ENCODE measurements around the gene PGPEP1.
"Not testable (repeated sequence)": the region's sequence is repeated elsewhere in the genome, so short reads cannot be mapped to it uniquely, and the experiment has no call there.

The PGPEP1 gene

DNA sequence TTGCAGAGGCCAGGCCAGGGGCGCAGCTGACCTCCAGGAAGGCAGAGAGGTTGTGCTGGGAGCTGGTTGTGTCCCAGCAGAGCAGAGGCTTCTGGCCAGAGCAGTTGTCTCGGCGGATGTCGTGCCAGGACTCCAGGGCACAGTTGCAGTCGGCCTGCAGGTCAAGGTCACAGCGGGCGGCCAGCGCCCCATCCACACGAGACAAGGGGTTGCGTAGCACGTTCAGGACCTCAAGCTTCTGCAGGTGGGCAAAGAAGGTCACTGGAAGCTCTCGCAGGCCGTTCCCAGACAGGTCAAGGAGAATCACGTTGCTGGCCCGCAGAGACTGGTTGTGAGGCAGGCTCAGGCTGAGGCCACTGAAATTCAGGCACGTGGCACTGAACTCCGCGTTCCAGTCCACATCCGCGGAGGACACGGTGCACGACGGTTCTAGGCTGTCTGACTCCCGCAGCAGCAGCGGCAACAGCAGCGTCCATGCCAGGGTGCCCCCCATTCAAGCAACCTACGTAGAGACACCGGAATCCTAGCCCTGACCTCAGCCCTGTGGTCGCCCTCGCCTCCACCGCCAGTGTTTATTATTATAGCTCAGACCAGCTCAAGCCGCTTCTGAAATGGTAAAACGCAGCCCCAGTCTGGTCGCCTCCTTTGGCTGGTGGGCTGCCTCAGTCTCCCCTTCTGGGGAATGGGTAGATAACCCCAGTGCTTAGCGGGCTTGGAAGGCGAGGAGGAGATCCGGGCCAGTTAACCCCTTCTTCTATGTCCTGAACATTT is 56.3 kb downstream of the PGPEP1 start:
- no peak for DNase-seq

DNA sequence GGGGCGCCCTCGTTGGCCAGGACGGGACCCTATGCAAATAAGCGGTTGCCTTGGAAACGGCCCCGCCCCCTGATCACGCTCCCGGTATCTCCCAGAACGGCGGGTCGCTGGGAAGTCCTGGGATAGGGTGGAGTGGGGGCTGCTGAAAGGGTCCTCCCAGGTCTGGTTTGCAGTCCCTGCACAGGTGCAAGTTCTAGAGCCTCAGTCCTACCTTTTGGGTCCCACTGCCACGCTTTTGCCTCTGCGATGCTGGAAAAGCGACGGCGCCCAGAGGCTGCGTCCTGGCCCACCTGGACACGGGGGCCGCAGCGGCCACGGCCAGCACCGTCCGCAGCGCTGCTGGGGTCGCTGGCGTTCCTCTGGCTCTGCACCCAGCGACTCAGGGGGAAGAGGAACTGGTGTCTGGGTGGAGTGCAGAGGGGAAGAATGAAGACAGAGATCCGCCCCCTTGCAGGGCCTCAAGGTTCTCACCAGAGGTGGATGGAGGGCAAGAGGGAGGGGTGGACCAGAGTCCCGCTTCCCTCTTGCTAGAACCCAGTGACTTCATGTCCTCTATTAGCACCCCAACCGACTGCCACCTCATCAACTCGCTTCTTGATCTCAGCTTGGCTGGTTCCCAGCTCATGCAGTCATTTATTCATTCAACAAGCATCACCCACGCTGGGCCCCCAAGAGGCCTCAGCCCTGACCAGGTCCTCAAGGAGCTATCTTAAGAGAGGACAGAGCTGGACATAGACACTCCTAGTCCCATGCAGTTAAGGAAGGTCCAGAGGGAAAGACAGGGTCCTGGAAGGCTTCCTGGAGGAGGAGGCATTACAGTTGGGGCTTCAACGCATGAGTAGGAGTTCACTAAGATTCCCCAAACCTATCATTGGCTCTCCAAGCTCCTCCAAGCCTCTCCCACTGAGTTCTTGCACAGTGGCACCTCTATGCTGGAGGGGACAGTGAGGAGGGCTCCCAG is 57.1 kb downstream of the PGPEP1 start, which contains the start of gene LRRC25:
Gene LRRC25 (minus strand): TSS at position 381 of the 961 bp plus-strand sequence. CDS start 659 bp downstream, outside the sequence.
- peak; percentile 35 for DNase-seq

DNA sequence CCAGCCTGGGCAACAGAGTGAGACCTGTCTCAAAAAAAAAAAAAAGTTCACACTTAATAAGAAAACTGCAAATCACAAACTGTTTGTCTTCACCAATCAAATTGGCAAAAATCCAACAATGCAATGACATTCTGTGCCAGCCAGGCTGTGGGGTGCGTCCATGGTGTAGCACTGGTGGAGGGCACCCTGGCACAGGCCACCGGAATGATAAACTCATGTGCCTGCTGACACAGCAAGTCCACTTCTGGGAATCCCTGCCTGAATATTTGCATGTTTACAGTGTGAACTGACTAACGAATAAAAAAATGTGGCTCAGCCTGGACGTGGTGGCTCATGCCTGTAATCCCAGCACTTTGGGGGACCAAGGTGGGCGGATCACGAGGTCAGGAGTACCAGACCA is 58.6 kb downstream of the PGPEP1 start:
- no peak for DNase-seq

DNA sequence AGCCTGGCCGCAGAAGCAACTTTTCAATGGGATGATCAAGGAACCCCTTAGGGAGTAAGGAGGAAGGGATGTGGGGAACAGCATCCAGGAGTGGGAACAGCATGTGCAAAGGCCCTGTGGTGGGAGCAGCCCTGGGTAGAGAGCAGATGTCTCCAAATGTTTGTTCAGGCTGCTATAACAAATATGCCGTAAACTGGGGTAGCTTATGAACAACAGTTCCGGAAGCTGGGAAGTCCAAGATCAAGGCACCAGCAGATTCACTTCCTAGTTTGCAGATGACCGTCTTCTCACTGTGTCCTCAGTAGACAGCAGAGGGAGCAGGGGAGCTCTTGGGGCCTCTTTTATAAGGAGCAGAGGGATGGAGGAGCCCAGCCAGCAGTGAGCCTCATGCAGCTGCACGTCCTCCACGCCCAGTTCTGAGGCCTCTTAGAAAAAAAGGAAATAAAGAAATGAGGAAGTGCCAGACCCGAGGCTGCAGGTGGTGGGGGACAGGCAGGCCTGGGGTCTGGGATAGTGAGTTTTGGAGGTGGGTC is 61.2 kb downstream of the PGPEP1 start:
- no peak for DNase-seq

DNA sequence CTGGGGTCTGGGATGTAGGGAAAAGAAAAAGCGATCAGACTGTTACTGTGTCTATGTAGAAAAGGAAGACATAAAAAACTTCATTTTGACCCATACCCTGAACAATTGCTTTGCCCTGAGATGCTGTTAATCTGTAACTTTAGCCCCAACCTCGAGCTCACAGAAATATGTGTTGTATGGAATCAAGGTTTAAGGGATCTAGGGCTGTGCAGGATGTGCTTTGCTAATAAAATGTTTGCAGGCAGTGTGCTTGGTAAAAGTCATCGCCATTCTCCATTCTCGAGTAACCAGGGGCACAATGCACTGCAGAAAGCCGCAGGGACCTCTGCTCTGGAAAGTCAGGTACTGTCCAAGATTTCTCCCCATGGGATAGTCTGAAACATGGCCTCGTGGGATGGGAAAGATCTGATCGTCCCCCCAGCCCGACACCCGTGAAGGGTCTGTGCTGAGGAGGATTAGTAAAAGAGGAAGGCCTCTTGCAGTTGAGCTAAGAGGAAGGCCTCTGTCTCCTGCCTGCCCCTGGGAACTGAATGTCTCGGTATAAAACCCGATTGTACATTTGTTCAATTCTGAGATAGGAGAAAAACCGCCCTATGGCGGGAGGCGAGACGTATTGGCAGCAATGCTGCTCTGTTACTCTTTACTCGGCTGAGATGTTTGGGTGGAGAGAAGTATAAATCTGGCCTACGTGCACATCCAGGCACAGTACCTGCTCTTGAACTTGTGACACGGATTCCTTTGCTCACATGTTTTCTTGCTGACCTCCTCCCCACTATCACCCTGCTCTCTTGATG is 62.3 kb downstream of the PGPEP1 start:
- not testable (repeated sequence) for DNase-seq

DNA sequence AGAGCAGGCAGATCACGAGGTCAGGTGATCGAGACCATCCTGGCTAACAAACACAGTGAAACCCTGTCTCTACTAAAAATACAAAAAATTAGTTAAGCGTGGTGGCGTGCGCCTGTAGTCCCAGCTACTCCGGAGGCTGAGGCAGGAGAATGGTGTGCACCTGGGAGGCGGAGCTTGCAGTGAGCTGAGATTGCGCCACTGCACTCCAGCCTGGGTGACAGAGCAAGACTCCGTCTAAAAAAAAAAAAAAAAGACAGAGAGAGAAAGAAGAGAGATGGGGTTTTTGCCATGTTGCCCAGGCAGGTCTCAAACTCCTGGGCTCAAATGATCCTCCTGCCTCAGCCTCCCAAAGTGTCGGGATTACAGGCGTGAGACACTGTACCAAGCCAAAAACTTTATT is 65.4 kb downstream of the PGPEP1 start:
- not testable (repeated sequence) for DNase-seq

DNA sequence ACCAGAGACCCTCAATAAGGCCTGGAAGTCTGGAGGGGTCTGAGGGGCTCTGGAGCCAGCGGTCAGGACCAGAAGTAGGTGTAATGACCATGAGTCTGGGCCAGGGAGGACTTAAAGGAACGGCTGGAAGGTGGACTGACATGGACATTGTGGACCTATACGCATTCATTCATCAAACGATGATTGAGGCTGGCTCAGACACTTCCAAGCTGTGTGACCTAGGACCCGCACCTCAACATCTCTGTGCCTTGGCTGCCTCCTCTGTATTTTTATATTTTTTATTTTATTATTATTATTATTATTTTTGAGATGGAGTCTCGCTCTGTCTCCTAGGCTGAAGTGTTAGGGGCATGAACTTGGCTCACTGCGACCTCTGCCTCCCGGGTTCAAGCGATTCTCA is 66.4 kb downstream of the PGPEP1 start:
- DNase-seq, result no peak

DNA sequence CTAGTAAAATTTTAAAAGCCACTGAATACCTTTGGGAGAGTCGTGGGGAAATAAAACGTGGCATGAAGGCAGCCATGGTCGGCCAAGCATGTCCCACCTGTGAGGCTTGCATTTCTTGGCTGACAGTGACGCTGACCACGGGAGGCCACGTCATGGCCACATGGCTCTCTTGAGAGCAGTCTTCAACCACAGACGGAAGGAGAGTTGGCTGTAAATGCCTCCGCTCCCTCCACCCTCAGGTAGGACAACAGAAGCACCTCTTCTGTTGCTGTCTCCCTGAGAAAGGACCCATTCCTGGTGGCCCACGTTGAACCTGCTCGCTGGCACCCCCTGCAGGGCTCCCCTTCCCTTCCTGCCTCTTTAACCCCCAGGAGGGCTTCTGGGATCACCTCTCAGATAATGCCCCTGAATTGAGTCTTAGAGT is 67.7 kb downstream of the PGPEP1 start:
- no peak for DNase-seq

DNA sequence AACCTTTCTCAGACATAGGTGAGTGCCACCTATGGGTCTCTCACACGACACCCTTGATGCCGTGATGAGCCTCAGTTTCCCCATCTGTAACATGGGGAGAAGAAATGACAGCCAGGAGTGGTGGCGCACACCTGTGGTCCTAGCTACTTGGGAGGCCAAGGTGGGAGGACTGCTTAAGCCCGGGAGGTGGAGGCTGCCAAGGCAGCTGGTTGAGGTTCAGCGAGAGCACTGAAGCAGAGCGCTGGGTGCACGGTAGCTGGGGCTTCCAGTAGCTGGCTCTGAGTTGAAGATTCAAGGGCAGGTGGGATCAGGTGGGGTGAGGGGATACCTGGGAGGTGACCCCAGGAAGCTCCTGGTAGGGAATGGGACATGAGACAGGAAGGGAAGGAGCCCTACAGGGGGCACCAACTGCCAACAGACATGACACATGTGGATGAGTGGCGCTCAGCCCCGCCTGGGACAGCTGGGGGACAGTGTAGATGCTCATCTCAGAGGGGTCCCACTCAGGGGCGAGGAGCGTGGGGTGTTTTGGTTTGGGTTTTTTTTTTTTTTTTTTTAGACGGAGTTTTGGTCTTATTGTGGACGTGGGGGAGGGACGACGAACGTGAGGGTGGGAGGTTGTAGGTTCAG is 72.3 kb downstream of the PGPEP1 start:
- no peak for DNase-seq

DNA sequence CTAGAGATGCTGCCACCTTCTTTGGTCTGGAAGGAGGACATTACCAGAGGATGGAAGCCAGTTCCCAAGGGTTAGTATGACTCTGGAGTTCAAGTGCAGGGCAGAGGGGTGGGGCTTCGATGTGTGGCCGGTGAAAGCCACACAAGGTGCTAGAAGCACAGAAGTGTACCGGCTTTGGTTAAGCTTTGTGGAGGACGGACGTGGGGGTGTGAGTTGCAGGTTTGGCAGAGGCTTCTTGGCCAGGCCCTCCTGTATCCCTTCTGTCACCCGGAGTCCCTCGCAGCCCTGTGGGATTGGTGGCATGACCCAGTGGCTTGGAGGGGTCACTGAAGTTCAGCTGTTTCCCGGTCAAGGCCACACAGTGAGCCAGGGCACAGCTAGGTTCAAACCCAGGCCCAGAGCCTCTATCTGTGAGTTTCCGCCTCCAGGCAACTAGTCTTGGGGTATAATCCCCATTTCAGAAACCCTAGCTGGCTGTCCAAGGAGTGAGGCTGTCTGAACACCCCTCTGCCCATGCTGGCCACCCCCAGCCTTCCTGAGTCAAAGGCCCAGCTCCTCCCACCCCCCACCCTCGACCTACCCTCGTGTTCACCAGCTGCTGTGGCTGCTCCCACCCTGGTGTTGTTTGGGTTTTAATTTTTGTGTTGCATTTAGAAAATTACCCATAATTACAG is 74.2 kb downstream of the PGPEP1 start:
- no peak for DNase-seq

DNA sequence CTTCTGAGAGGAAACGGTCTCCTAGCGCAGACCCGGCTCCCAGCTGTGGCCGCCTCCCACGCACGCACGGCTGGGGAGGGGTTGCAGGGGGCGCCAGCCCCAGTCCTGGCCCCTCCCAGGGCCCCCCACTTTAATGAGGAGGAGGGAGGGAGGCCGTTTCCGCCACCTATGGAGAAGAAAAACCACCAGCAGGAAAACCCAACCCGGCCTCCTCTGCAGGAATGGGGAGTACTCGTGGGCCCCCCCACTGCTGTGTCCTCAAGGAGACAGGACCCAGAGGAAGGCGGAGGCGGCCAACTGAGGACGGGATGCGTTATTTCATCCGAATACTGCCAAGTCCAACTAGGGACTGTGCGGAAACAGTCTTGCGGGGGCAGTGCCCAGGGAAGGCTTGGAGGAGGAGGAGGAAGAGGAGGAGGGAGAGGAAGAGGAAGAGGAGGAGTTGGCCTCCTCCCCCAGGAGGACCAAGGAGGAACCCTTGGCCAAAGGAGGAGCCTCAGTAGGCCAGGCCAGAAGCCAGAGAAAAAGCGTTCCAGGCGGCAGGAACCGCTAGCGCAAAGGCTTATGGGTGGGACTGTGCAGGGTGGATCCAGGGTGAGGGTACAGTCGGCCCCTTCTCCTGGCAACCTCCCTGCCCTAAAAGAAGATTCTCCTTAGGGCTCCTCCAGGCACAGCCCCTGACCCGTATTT is 74.9 kb downstream of the PGPEP1 start:
- no peak for DNase-seq

DNA sequence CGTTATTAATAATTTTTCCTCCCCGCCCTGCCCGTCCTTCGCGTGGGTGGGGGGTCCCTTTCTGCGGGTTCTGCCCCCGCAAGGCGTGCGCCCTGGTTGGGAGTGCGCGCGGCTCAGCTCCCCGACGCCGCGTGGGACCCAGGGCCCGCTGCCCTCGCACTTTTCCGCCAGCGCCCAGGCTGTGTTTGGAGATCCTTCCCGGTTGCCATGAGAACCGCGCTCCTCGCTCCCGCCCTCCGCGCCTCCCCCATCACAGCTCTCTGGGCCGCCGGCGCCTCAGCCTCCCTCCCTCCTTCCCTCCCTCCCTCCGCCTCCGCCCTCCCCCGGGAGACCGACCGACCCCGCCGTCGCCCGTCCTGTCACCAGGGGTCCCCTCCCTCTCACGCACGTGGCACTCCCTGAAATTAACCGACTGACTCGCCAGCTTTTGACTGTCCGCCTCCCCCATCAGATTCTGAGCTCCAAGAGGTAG is 76.4 kb downstream of the PGPEP1 start:
- DNase-seq, result peak; percentile 88

DNA sequence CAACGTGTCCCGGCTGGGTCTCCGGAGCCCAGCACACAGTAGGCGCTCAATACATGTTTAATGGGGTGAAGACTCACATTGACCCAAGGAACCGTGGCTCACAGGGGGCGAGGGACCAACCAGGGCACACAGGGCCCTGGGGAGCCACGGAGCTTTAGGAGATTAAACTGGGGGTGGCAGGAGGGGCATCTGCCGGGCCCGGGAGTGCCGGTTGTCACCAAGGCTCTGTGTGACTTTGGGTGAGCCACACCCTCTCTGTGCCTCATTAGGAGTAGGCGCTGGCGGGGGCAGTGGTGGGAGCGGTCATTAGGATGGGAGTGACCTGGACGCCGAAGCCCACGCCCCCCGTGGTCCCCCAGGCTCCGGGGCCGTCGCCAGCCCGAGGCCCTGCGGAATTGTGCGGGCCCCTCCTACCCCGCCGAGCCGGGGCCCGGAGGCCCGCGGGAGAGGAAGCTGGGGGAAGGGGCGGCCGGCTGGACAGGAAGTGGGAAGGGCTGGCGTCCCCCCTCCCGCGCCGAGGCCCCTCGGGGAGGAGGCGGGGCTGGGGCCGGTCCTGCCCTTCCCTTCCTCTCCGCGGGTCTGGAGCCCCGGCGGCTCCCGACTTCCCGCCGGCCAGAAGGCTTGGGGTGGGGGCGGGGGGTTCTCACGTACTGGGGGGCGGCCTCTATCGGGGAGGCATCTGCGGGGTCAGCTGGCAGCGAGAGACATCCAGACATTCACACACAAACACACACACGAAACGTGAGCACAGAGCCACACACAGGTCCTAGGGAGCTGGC is 77.0 kb downstream of the PGPEP1 start:
- DNase-seq, result peak; percentile 49

DNA sequence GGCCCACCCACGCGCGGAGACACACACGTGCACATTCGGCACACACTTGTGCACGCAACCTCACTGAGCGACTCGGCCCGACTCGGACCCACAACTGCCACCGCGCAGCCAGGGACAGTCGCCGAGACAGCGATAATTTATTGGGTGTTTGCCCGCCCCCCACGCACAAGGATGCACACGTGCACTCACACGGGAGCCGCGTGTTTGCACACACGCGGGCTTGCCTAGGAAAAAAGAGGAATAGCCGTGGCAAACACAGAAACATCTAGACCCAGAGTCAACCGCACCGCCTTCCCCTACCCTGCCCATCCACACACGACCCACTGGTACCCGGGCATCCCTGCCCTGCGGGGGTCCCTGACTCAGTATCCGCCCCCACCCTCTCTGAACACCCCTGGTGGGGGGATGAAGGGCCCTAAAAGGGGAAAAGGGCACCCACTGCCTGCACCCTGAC is 77.7 kb downstream of the PGPEP1 start:
- DNase-seq, result no peak

DNA sequence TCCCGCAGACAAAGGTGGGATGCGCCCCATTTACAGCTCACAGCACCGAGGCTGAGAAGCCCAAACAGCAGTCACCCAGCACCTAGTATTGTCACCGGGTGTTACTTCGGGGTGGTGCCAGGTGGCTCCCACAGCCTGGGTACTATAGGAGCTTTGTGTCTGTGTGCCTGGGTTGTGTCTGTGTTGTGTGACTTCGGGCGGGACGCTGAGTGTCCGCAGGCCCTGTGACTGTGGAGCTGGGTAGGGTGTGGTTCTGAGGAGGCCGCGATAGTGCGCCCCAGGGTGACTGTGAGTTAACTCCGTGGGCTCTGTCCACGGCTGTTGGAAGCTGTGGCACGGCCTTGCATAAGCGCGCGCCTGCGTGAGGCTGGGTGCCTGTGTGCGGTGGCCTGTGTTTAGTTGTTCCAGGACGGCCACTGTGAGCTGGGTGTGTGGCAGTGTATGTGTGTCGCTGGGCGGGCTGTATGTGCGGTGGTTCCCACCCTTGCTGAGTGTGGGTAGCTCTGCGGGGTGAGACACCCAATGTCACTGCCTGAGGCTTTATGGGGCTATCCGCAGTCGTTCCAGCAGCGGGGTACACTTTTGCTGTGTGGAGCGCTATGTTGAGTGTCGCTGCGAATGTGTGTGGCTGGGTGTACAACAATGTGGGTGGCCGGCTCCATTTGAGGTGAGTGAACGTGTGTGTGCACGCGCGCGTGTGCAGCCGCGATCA is 78.2 kb downstream of the PGPEP1 start:
- peak; percentile 65 for DNase-seq

DNA sequence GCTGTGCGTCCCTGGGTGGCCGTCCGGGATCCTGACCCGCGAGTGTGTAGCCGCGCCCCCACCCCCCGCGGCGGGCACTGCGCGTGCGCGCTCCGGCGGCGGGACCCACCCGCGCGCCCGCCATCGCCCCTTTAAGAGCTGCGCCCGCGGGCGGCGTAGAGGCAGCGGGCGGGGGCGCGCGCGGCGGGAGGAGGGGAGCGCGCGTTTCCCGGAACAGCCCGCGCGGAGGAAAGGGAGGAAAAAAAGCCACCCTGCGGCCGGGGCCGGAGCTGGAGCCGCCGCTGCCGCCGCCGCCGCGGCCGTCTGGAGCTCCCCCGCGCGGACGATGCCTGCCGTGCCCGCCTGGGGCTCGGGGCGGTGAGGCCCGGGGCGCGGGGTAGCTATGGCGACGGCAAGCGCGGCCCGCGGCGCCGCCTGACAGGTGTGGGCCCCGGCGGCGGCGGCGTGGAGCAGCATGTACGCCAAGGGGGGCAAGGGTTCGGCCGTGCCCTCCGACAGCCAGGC is 78.8 kb downstream of the PGPEP1 start, which contains the start of gene SSBP4:
Gene SSBP4 (plus strand): TSS at position 204 of the 504 bp plus-strand sequence. CDS start 251 bp downstream, at position 455.
- peak; percentile 80 for DNase-seq

Measured in CD4-positive, alpha-beta T cell treated with Interleukin-12 subunit alpha and Interleukin-12 subunit beta, for 1 hour (primary cell).